Ascending aorta (tissue), 2 donors: Measurements from ENCODE around the gene SMIM35. TPM values are rescaled to one million over a fixed set of nuclear protein-coding genes. Genes with fewer than 3 reads are reported as not detected.

ENCODE experiments used
- DNase-seq, 2 donors: peaks; one replicate each; pipeline ENCODE4 v3.0.0-alpha.2; 2019; ENCODE audit warnings: low spot score in 2 of 2
- H3K27ac ChIP-seq, 2 donors: fragments of 200-600 bp; sonication (generic); one replicate each; pipeline ENCODE4 v1.5.1; 2016 to 2017; ENCODE audit warnings: mild to moderate bottlenecking in 1 of 2
- H3K27me3 ChIP-seq: fragments of 200-600 bp; sonication (generic); one replicate; pipeline ENCODE4 v1.5.1; 2017
- H3K36me3 ChIP-seq, 2 donors: fragments of 200-600 bp; sonication (generic); one replicate each; pipeline ENCODE4 v1.5.1; 2016
- H3K4me1 ChIP-seq, 2 donors: fragments of 200-600 bp; sonication (generic); one replicate each; pipeline ENCODE4 v1.5.1; 2016 to 2017; ENCODE audit warnings: mild to moderate bottlenecking in 1 of 2
- H3K4me3 ChIP-seq, 2 donors: fragments of 200-600 bp; sonication (generic); one replicate each; pipeline ENCODE4 v1.5.1; 2016 to 2017; ENCODE audit warnings: mild to moderate bottlenecking in 1 of 2
- H3K9me3 ChIP-seq, 2 donors: fragments of 200-600 bp; sonication (generic); one replicate each; pipeline ENCODE4 v1.5.1; 2016
- CTCF ChIP-seq, 3 experiments: fragments of 200-600 bp in 2 of 3; fragments of 450-650 bp in 1 of 3; sonication (generic) in 2 of 3; IDR thresholded peaks; one replicate each; pipeline ENCODE4 v1.5.1; 2016 to 2019; ENCODE audit warnings: antibody characterized with exemption in 3 of 3, mild to moderate bottlenecking in 1 of 3, moderate library complexity in 1 of 3
- intact Hi-C: fragments of 100-400 bp; cut with DNase I; formaldehyde crosslinking; loops from one replicate; pipeline ENCODE4 v1.15.1; 2023
- total RNA-seq: library from RNA; depleted of rRNA; stranded (reverse); fragments of >200 nt; gene quantifications from one replicate; pipeline ENCODE4 v1.1.0, GENCODE V29; 2016

Gene SMIM35
- total RNA-seq, 1 donor from 2014 or later, result not detected

- no peak overlapping the region for H3K27ac ChIP-seq
- H3K4me3 ChIP-seq, result no peak overlapping the region
- H3K4me1 ChIP-seq, result no peaks in the 10 kb centered on the region
- H3K27me3 ChIP-seq, result no peaks in the 10 kb centered on the region
- TF ChIP-seq CTCF (IDR thresholded peaks at IDR 0.05), result no peak
- intact Hi-C loops, result no loop called here
- no peaks in the 10 kb centered on the region for H3K9me3 ChIP-seq
- no peaks in the 10 kb centered on the region for H3K36me3 ChIP-seq
- no peak for DNase-seq
Measured at GRCh38 chr11:117999354-117999993, 87.3 kb downstream of the SMIM35 start.

- no peaks in the 10 kb centered on the region for H3K27me3 ChIP-seq
- H3K9me3 ChIP-seq, result no peaks in the 10 kb centered on the region
- H3K27ac ChIP-seq, result no peak overlapping the region
- H3K4me3 ChIP-seq, result no peak overlapping the region
- no peak for DNase-seq
- no peaks in the 10 kb centered on the region for H3K36me3 ChIP-seq
- H3K4me1 ChIP-seq, result no peaks in the 10 kb centered on the region
- intact Hi-C loops, result no loop called here
- TF ChIP-seq CTCF (IDR thresholded peaks at IDR 0.05), result no peak
Measured at GRCh38 chr11:117998664-117999353, 88.0 kb downstream of the SMIM35 start.

GRCh38 chr11:117997823-117998579, 88.8 kb downstream of the SMIM35 start:
- H3K36me3 ChIP-seq, result no peaks in the 10 kb centered on the region
- H3K4me3 ChIP-seq, result no peak overlapping the region
- intact Hi-C loops, result no loop called here
- no peak overlapping the region for H3K27ac ChIP-seq
- no peak for TF ChIP-seq CTCF (IDR thresholded peaks at IDR 0.05)
- DNase-seq, result no peak
- no peaks in the 10 kb centered on the region for H3K4me1 ChIP-seq
- no peaks in the 10 kb centered on the region for H3K27me3 ChIP-seq
- no peaks in the 10 kb centered on the region for H3K9me3 ChIP-seq

GRCh38 chr11:117997406-117997805, 89.4 kb downstream of the SMIM35 start:
- Histone ChIP-seq H3K27me3 (no peaks in the 10 kb centered on the region), H3K9me3 (no peaks in the 10 kb centered on the region), H3K27ac (no peak overlapping the region), H3K4me3 (no peak overlapping the region), H3K4me1 (no peaks in the 10 kb centered on the region), H3K36me3 (no peaks in the 10 kb centered on the region)
- TF ChIP-seq CTCF (IDR thresholded peaks at IDR 0.05), result no peak
- no peak for DNase-seq
- intact Hi-C loops, result no loop called here

- intact Hi-C loops, result no loop called here
- no peaks in the 10 kb centered on the region for H3K9me3 ChIP-seq
- no peaks in the 10 kb centered on the region for H3K36me3 ChIP-seq
- no peak for DNase-seq
- no peak overlapping the region for H3K4me3 ChIP-seq
- no peak overlapping the region for H3K27ac ChIP-seq
- no peak for TF ChIP-seq CTCF (IDR thresholded peaks at IDR 0.05)
- no peaks in the 10 kb centered on the region for H3K27me3 ChIP-seq
- no peaks in the 10 kb centered on the region for H3K4me1 ChIP-seq
Measured at GRCh38 chr11:117996058-117996457, 90.7 kb downstream of the SMIM35 start.
